8988T (cell line): ENCODE measurements around the gene MDM2.
"Not testable (repeated sequence)": the region's sequence is repeated elsewhere in the genome, so short reads cannot be mapped to it uniquely, and the experiment has no call there.

Experiments
- DNase-seq: peaks from one replicate; pipeline ENCODE4 v3.0.0; 2011

The MDM2 gene

DNA sequence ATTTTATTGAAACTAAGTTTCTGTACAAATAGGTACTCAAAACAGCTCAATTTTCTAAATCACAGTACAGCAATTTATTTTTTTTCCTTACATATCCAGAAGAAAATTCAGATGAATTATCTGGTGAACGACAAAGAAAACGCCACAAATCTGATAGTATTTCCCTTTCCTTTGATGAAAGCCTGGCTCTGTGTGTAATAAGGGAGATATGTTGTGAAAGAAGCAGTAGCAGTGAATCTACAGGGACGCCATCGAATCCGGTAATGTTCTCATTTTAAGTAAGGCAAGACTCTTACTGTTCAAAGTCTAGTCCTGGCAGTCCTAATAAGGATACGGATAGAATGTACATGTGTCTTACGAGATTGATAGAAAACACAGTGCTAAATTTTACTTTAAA, 20.7 kb downstream of the MDM2 start:
- no peak for DNase-seq

DNA sequence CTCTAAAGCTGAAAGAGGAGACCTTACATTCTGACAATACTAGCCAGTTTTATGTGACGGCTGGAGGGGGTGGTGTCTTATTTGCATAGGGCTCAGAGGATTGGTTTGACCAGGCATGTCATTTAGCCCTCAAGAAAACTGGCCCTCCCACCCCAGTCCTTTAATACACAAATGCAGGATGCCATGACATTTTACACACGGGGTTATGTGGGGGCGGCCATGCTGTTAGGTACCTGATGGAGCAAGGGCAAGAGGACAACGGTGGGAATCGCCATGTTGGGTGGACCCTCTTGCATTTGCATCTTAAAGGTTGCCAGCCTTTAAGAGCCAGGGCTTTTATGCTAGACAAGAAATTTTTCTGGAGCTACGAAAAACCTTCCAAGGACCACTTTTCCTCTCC, 23.3 kb downstream of the MDM2 start:
- DNase-seq = no peak

DNA sequence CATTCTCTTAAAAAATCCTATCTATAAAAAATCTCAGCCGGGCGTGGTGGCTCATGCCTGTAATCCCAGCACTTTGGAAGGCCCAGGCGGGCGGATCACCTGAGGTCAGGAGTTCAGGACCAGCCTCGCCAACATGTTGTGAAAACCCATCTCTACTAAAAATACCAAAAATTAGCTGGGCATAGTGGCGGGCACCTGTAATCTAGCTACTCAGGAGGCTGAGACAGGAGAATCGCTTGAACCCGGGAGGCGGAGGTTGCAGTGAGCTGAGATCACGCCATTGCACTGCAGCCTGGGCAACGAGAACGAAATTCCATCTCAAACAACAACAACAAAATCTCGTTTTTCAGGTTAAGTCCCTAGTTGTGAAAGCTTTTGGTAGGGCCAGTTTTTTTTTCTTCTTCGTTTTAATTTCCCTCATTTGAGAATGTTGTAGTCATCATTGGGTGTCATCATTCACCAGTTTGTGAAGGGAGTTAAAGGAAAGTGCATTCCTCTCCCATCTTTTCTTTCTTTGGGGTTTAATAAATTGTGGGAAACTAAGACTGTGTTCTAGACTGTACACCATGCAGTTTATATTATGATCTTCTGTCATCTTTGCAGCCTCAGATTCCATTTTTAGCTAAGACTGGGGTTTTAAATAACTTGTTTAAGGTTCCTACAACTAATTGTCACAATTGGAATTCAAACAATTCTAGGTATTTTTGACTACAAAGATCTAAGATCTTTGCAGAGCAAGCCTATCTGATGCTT, 23.9 kb downstream of the MDM2 start:
- DNase-seq = no peak

DNA sequence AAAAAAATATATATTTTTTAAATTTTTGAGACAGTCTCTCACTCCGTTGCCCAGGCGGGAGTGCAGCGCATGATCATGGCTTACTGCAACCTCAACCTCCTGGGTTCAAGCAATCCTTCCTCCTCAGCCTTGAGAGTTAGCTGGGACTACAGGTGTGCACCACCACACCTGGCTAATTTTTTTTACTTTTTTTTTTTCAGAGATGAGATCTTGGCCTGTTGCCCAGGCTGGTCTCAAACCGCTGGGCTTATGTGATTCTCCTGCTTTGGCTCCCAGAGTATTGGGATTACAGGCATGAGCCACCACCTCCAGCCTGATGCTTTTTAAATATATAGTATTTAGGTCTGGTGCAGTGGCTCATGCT, 24.5 kb downstream of the MDM2 start:
- DNase-seq = no peak

DNA sequence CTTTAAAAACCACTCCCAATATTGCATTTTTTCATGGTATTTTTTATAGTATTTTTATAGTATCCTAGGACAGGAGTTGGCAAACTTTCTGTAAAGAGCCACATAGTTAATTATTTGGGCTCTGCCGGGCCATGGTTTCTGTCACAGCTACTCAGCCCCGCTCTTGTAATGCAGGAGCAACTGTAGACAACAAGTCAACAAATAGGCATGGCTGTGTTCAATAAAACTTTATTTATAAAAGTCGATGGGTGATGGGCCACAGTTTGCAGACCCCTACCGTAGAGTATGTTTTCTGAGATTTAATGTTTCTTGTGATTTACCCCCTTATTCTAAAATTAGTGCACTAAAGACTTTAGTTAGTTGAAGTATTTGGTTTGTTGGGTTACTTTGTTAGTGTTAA, 25.5 kb downstream of the MDM2 start:
- no peak for DNase-seq

DNA sequence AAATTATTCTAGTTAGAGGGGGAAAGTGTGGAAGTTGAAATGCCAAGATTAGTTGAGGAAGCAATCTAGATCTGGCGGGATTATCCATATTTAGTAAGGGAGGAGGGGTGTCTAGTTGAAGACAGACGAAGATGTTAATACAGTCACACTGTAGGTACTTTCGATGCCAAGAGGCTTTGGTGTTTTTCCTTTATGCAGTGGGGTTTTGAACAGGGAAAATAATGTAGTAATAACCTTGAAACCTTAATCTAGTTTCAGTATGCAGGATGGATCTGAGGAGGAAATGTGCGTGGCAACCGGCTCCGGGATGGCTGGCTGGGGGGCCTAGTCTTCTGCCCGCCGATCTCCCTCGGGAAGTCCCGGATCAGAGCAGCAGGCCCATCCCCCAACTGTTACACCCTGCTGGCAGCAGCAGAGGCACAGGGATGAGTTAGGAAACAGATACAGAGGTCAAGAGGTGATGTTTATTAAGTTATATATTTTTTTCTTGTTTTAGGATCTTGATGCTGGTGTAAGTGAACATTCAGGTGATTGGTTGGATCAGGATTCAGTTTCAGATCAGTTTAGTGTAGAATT, 27.4 kb downstream of the MDM2 start:
- DNase-seq = no peak

DNA sequence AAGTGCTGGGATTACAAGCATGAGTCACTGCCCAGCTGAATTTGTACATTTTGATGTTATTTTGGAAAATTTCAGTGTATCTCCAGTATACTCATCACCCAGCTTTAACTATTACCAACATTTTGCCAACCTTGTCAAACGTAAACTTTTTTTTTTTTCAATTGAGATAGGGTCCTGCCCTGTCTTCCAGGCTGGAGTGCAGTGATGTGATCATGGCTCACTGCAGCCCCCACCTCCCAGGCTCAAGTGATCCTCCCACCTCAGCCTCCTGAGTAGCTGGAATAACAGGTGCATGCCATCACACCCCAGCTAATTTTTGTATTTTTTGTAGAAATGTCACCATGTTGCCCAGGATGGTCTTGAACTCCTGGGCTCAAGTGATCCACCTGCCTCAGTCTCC, 29.2 kb downstream of the MDM2 start:
- DNase-seq = no peak

DNA sequence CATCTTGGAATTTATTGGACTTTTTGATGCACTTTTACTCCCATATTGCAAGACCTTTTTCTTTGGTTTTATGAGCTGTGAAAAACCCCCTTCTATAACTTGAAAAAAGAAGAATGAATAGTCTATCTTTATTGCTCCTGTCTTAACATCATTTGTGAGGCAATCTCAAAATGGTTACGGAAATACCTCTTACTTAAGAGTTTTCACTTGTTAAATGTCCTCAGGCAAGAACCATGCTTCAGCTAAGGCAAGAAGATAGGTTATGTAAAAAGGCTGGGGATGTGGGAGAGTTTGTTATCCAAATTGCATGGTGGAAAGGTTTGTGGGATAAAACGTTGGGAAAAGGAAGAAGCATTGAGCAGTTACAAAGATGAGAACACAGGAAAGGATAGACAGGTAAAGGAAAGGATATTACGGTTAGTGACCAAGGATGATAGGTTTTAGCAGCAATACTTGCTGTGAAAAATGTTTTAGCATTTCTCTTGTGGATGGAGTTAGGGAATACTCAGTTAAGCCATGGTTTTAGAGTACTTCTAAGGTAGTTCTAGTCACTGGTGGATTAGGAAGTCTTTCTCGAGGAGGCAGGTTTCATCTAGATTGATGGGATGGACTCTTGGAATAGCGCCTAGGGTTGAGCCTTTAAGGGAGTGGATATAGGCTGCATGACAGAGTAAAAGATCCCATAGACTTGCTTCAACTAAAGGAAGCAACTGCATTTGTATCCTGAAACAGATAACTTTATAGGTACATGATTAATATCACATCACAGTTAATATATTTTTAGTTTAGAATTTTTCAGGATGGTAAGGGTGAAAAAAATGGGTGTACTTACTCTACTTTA, 30.3 kb downstream of the MDM2 start:
- no peak for DNase-seq

DNA sequence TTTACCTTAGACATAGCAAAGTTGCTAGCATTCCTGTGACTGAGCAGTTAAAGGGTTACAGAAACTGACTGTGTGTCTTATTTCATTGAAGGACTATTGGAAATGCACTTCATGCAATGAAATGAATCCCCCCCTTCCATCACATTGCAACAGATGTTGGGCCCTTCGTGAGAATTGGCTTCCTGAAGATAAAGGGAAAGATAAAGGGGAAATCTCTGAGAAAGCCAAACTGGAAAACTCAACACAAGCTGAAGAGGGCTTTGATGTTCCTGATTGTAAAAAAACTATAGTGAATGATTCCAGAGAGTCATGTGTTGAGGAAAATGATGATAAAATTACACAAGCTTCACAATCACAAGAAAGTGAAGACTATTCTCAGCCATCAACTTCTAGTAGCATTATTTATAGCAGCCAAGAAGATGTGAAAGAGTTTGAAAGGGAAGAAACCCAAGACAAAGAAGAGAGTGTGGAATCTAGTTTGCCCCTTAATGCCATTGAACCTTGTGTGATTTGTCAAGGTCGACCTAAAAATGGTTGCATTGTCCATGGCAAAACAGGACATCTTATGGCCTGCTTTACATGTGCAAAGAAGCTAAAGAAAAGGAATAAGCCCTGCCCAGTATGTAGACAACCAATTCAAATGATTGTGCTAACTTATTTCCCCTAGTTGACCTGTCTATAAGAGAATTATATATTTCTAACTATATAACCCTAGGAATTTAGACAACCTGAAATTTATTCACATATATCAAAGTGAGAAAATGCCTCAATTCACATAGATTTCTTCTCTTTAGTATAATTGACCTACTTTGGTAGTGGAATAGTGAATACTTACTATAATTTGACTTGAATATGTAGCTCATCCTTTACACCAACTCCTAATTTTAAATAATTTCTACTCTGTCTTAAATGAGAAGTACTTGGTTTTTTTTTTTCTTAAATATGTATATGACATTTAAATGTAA, 31.5 kb downstream of the MDM2 start:
- DNase-seq = no peak

DNA sequence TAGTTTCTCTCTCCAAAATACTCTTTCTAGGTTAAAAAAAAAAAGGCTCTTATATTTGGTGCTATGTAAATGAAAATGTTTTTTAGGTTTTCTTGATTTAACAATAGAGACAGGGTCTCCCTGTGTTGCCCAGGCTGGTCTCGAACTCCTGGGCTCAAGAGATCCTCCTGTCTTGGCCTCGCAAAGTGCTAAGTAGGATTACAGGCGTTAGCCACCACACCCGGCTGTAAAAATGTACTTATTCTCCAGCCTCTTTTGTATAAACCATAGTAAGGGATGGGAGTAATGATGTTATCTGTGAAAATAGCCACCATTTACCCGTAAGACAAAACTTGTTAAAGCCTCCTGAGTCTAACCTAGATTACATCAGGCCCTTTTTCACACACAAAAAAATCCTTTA, 33.2 kb downstream of the MDM2 start:
- DNase-seq = not testable (repeated sequence)

DNA sequence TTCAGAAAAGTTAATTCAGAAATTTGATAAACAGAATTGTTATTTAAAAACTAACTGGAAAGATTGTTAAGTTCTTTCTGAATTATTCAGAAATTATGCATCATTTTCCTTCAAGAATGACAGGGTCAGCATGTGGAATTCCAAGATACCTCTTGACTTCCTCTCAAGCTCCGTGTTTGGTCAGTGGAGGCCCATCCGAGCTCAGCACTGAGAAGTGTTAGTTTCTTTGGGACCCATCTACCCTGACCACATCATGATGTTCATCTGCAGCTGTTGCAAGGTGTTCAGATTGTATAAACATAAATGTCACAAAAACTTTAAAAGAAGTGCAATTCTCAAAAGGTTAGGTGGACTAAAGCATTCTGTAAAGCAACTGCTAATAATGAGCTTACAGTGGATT, 33.7 kb downstream of the MDM2 start:
- no peak for DNase-seq

DNA sequence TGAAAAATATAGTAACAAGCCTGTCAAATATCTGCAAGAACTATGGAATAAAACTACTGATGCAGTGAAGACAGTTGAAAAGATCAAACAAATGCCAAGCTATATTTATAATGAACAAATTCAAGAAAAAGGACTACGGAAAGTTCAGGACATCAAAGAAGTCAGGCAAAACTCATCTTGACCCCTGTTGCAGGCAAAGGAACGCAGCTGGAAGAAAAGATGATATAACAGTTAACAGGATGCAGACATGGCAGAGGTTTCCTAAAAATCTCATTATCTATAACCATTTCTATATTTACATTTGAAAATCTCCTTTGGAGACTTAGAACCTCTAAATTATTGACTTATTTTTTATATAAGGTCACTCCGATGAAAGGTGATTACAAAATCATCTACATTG, 34.1 kb downstream of the MDM2 start:
- no peak for DNase-seq

DNA sequence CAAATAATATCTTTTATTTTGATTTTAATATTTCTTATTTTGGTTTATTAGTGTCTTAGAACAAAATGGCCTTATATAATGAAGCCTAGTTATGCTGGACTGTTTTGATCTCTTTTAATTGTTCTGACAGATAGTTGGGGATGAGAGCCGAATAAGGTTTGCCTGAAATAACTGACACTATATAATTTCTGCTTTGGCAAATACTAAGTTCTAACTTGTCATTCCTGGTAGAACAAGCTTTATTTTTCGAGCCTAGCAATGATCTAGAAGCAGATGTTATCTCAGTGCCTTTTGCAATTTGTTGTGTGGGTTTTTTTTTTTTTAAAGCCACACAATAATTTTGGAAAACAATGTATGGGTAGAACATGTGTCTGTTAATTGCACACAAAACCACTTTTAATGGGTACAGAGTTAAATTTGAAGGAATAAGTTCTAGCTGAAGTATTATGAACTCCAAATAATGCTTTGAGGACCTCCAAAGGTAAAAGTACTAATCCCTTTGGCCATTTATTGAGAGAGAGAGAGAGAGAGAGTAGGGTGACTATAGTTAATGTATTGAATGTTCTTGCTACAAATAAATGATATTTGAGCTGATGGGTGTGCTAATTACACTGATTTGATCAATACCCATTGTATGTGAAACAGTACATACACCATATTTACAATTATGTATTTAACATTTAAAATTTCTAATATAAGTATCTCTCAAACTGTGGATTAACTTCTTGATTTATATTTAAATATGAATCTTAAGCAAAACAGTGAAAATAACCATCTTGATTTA, 35.0 kb downstream of the MDM2 start:
- DNase-seq = no peak

DNA sequence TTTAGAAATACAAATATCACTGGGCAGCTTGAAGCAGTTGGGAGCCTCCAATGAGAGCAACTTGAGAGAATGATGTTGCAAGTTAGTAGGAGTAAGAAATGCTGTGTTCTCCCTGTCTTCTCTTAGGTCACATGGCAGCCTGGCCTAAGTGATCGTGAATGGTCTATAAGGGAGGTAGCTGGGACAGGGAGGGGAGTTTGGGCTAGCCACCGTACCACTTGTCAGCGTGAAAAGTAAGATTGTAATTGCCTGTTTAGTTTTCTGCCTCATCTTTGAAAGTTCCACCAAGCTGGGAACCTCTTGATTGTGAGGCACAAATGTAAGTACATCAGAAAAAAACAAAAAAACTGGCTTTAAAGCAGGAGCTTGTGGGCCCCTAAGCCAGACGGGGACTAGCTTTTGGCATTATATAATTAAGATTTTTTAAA, 36.4 kb downstream of the MDM2 start:
- DNase-seq = no peak

DNA sequence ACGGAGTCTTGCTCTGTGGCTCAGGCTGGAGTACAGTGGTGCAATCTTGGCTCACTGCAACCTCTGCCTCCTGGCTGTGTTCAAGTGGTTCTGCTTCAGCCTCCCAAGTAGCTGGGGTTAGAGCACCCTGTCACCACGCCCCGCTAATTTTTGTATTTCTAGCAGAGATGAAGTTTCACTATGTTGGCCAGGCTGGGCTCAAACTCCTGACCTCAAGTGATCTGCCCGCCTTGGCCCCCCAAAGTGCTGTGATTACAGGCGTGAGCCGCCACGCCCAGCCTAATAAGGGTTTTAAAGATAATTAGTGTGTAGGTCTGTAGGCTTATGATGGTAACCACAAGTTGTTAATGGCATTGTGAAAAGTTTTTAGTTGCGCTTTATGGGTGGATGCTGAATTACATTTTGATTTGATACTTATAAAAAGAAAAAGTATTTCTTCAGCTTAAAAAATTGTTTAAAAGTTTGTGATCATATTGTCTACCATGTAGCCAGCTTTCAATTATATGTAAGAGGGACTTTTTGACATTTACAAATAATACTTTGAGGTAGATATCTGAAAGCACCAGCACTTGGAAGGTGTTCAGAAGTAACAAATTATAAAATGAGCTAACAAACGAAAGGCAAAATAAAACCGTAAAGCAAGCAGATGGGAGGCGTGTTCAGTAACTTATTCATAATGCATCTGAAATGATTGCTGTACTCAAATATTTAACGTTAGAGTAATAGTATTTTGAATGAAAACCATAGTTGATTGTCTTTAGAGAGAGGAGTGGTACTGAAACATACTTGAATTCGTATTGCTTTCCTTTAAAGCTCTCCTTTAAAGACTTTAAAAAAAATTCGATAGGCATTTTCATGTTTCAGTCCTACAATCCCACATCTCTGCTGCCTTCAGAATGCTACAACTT, 37.1 kb downstream of the MDM2 start:
- DNase-seq = no peak

DNA sequence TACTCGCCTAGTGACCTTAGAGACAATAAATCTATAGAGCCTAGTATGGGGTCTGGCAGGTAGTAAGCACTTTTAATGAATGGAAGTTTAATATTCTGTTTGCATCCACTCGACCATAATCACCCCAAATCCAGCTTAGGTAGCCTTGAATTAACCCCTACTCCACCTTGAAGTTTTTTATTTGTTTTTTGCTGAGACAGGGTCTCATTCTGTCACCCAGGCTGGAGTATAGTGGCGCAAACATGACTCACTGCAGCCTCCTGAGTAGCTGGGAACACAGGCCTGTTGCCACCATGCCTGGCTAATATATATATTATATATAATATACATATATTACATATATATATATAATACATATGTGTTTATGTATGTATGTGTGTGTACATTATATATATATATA, 38.8 kb downstream of the MDM2 start:
- no peak for DNase-seq

DNA sequence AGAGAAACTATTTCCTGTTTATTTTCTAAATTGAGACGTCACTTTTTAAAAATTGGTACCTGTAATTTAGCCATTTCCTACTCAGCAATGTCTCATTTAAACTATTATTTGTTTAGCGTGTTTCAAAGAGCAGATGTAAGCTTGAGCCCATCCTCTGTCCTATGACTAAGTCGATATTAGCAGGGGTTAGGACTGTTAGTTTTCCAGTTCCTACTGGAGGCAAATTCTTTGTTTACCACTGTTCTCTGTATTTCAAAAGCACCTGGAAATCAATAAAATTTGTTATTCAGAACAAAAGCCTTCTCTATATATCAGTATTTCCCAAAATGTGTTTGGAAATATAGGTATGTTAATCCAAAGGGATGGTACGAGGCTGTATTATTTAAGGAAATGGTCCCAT, 42.4 kb downstream of the MDM2 start:
- no peak for DNase-seq

DNA sequence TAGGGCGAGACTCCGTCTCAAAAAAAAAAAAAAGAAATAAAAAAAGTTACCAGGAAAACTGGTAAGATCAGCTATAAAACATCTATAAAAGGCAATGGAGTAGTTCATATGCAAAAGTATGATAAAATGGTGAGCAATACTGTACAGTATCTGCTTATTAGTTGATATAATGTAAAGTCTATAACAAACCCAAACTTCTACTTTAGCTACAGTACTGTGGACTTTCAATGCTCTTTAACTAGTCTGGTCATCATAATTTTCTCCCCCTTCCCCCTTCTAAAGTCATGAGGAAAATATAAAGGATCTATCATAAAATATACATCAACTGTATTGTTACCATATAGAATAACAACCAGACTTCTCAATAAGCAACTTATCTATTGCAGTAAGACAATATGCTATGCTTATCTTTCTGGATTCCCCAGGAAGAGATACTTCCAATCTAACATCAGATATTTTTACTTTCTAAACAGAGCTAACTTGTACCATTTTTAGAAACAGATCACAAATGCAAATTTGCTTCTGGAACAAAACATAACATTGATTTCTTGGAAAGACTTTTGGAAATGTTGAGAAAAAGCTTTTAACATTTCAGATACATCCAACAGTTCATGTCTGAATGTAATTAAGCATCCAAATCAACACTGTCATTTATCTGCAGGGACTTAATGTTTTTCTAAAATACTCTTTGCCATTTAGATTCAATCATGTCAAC, 43.8 kb downstream of the MDM2 start:
- no peak for DNase-seq

DNA sequence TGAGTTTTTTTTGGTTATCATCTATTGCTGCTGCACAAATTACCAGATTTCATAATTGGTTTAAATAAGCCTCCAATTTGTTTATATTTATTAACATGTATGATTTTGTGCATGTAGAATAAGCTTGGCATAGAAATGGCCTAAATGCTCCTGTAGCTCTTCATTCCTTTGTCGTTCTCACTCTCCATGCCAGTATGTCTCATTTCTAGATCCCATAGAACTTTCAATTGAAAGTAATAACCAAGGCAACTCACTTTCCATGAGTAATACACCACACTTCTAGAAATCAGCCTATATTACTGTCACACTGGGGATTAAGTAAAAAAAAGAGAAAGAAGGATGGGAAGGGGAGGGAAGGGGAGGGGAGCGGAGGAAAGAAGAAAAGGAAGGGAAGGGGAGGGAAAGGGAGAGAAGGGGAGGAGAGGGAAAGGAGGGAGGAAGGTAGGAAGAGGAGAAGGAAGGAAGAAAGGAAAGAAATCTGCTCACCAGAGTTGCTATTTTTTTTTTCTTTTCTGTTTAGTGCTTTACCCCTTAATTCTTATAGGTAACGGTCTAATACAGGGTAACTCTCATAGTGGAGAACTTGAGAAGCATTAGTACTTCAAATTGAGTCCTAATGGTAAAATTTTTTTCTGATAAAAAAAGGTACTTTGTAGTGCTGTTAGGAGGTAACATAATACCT, 45.6 kb downstream of the MDM2 start:
- no peak for DNase-seq

DNA sequence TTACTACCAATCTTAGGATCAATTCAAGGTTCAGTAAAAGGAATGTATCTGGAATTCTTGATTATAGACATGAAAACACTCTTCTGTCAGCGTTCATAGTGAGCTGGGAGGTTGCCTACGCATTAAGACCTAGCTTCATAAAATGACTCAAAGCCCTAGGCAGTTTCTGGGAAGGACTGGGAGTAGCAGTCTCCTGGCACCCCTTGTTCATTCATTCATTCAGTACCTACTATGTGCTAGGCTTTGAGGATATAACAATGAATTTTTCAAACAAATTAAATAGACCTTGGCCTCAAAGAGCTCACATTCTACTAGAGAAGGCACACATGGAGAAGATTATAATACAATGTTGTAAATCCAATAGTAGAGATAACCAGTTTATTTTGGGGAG, 46.1 kb downstream of the MDM2 start:
- no peak for DNase-seq
